Measurements from ENCODE around the gene HAUS6. TPM values are rescaled to one million over a fixed set of nuclear protein-coding genes. Genes with fewer than 3 reads are reported as not detected.

The HAUS6 gene
- total and polyA plus RNA-seq, 2 of the 13 experiments (the other 11 are each of a cell fraction or from before 2014, with no cell fraction given) = 9.8 to 31.1 TPM

DNA sequence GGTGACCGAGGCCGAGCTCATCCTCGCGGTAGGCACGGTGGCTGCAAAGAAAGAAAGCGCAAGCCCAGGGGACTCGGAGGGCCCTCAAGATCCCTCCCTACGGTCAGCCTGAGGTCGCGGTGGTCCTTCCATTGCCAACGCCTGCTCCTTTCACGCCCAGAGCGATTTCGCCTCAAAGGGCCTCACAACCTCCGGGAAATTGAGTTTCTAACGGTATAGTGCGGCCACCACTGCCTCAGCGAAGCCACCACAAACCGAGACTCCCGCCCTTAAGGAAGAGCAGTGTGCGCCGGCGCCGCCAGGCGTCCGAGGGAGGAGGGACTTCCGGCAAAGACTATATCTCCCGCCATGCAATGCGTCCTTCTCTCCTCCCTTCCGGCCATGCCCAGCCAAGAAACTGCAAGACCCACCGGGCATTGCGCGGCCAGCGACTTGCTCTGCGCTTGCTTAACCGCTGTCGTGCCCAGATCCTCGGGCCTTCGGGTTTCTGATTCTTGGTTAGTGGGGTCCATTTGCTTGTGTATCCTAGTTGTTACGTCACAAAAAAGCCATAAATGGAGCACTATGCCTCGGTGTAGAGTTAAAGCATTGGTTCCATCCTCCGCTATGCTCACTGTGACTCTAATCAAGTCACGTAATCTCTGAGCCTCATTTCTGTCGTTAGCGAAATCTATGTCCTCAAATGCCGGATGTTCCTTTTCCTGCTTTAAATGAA, at the start of gene HAUS6 (continued):
- TF ChIP-seq, protein P1, sequence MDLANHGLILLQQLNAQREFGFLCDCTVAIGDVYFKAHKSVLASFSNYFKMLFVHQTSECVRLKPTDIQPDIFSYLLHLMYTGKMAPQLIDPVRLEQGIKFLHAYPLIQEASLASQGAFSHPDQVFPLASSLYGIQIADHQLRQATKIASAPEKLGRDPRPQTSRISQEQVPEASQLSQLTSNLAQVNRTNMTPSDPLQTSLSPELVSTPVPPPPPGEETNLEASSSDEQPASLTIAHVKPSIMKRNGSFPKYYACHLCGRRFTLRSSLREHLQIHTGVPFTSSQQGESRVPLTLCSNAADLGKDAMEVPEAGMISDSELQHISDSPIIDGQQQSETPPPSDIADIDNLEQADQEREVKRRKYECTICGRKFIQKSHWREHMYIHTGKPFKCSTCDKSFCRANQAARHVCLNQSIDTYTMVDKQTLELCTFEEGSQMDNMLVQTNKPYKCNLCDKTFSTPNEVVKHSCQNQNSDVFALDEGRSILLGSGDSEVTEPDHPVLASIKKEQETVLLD (CRISPR knock-in tag; IDR thresholded peaks at IDR 0.05; ENCODE audit: low read depth) = 0 out of 2 replicates have a peak, but pooled peaks have one; percentile 43
- TF ChIP-seq U2AF1 (optimal IDR thresholded peaks at IDR 0.05; ENCODE audit: low read depth, low read length) = no peak
- TF ChIP-seq, protein P2, sequence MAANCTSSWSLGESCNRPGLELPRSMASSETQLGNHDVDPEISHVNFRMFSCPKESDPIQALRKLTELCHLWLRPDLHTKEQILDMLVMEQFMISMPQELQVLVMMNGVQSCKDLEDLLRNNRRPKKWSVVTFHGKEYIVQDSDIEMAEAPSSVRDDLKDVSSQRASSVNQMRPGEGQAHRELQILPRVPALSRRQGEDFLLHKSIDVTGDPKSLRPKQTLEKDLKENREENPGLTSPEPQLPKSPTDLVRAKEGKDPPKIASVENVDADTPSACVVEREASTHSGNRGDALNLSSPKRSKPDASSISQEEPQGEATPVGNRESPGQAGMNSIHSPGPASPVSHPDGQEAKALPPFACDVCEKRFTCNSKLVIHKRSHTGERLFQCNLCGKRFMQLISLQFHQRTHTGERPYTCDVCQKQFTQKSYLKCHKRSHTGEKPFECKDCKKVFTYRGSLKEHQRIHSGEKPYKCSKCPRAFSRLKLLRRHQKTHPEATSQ (CRISPR knock-in tag; IDR thresholded peaks at IDR 0.05; ENCODE audit: borderline replicate concordance) = no peak
- TF ChIP-seq ZNF615 (CRISPR knock-in tag; IDR thresholded peaks at IDR 0.05; ENCODE audit: borderline replicate concordance) = no peak
- TF ChIP-seq, protein P3, sequence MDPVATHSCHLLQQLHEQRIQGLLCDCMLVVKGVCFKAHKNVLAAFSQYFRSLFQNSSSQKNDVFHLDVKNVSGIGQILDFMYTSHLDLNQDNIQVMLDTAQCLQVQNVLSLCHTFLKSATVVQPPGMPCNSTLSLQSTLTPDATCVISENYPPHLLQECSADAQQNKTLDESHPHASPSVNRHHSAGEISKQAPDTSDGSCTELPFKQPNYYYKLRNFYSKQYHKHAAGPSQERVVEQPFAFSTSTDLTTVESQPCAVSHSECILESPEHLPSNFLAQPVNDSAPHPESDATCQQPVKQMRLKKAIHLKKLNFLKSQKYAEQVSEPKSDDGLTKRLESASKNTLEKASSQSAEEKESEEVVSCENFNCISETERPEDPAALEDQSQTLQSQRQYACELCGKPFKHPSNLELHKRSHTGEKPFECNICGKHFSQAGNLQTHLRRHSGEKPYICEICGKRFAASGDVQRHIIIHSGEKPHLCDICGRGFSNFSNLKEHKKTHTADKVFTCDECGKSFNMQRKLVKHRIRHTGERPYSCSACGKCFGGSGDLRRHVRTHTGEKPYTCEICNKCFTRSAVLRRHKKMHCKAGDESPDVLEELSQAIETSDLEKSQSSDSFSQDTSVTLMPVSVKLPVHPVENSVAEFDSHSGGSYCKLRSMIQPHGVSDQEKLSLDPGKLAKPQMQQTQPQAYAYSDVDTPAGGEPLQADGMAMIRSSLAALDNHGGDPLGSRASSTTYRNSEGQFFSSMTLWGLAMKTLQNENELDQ (CRISPR knock-in tag; IDR thresholded peaks at IDR 0.05; ENCODE audit: borderline replicate concordance) = no peak
- TF ChIP-seq, protein P4, sequence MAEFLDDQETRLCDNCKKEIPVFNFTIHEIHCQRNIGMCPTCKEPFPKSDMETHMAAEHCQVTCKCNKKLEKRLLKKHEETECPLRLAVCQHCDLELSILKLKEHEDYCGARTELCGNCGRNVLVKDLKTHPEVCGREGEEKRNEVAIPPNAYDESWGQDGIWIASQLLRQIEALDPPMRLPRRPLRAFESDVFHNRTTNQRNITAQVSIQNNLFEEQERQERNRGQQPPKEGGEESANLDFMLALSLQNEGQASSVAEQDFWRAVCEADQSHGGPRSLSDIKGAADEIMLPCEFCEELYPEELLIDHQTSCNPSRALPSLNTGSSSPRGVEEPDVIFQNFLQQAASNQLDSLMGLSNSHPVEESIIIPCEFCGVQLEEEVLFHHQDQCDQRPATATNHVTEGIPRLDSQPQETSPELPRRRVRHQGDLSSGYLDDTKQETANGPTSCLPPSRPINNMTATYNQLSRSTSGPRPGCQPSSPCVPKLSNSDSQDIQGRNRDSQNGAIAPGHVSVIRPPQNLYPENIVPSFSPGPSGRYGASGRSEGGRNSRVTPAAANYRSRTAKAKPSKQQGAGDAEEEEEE (CRISPR knock-in tag; IDR thresholded peaks at IDR 0.05; ENCODE audit: borderline replicate concordance) = no peak
- no peak for TF ChIP-seq ZBTB7A (CRISPR knock-in tag; IDR thresholded peaks at IDR 0.05)
- no peak for TF ChIP-seq NFE2L1 (CRISPR knock-in tag; IDR thresholded peaks at IDR 0.05; ENCODE audit: borderline replicate concordance)
- no peak for TF ChIP-seq ZNF101 (CRISPR knock-in tag; IDR thresholded peaks at IDR 0.05; ENCODE audit: borderline replicate concordance, low read depth)
- no peak for TF ChIP-seq KDM2A (CRISPR knock-in tag; IDR thresholded peaks at IDR 0.05; ENCODE audit: borderline replicate concordance, low read depth)
- TF ChIP-seq MYC (CRISPR knock-in tag; IDR thresholded peaks at IDR 0.05; ENCODE audit: borderline replicate concordance) = peak; percentile 60
- TF ChIP-seq ZNF546 (CRISPR knock-in tag; conservative IDR thresholded peaks at IDR 0.05) = peak; percentile 61
- no peak for TF ChIP-seq NPAS2 (CRISPR knock-in tag; IDR thresholded peaks at IDR 0.05; ENCODE audit: borderline replicate concordance)
- no peak for TF ChIP-seq TRIM24 (CRISPR knock-in tag; IDR thresholded peaks at IDR 0.05)
- peak; percentile 49; the same call in 1 of the 2 replicates for TF ChIP-seq FOXJ3 (CRISPR knock-in tag; IDR thresholded peaks at IDR 0.05; ENCODE audit: borderline replicate concordance)
- peak; percentile 63 for TF ChIP-seq YEATS4 (CRISPR knock-in tag; IDR thresholded peaks at IDR 0.05; ENCODE audit: borderline replicate concordance)
- 0 out of 2 replicates have a peak, but pooled peaks have one; percentile 48 for TF ChIP-seq ZNF256 (CRISPR knock-in tag; conservative IDR thresholded peaks at IDR 0.05)
- peak; percentile 54; the same call in 1 of the 2 replicates for TF ChIP-seq ZNF776 (CRISPR knock-in tag; IDR thresholded peaks at IDR 0.05)
- no peak; the same call in 1 of the 2 replicates for TF ChIP-seq GATA4 (IDR thresholded peaks at IDR 0.05; ENCODE audit: borderline replicate concordance, low read depth)
- TF ChIP-seq, protein P5, sequence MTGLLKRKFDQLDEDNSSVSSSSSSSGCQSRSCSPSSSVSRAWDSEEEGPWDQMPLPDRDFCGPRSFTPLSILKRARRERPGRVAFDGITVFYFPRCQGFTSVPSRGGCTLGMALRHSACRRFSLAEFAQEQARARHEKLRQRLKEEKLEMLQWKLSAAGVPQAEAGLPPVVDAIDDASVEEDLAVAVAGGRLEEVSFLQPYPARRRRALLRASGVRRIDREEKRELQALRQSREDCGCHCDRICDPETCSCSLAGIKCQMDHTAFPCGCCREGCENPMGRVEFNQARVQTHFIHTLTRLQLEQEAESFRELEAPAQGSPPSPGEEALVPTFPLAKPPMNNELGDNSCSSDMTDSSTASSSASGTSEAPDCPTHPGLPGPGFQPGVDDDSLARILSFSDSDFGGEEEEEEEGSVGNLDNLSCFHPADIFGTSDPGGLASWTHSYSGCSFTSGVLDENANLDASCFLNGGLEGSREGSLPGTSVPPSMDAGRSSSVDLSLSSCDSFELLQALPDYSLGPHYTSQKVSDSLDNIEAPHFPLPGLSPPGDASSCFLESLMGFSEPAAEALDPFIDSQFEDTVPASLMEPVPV (CRISPR knock-in tag; IDR thresholded peaks at IDR 0.05) = peak; percentile 79

Measured in HepG2 (cell line).